Measurements from ENCODE around the gene TBCK.
"Not testable (repeated sequence)": the region's sequence is repeated elsewhere in the genome, so short reads cannot be mapped to it uniquely, and the experiment has no call there.

TBCK gene

GRCh38 chr4:106253364-106254129 is 62.5 kb downstream of the TBCK start:
- TF ChIP-seq PAX5 (IDR thresholded peaks at IDR 0.05; ENCODE audit: insufficient read depth, low read length, severe bottlenecking) (no peak), POU2F2 (IDR thresholded peaks at IDR 0.05; ENCODE audit: low read depth, low read length) (no peak), POLR2AphosphoS5 (IDR thresholded peaks at IDR 0.05; ENCODE audit: low read depth, low read length) (no peak), TAF1 (IDR thresholded peaks at IDR 0.05; ENCODE audit: low read depth, low read length) (no peak), SPI1 (IDR thresholded peaks at IDR 0.05; ENCODE audit: low read depth, low read length) (no peak), POLR2A (IDR thresholded peaks at IDR 0.05; ENCODE audit: low read depth, low read length) (no peak)
- DNase-seq (ENCODE audit: insufficient read length, low spot score) (no peak), FAIRE-seq (no peak)

DNA sequence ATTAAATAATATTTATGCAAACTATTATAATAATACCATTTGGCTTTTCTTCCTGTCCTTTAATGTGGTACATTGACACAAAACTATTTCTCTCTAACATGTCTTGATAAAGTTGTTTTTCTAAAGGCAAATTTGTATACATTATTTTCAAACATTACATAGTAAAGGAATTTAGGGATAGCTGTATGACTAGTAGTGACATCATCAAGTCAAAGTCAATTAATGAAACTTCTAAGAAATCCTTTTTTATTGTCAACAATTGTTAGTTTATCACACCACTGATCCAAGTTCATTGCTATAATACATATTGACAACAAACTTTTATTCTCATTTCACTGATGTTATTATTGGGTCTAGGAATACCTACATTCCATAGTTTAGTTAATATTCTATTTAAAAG is 68.4 kb downstream of the TBCK start:
- TF ChIP-seq TAF1 (IDR thresholded peaks at IDR 0.05; ENCODE audit: low read depth, low read length) (no peak), POU2F2 (IDR thresholded peaks at IDR 0.05; ENCODE audit: low read depth, low read length) (no peak), PAX5 (IDR thresholded peaks at IDR 0.05; ENCODE audit: insufficient read depth, low read length, severe bottlenecking) (no peak), SPI1 (IDR thresholded peaks at IDR 0.05; ENCODE audit: low read depth, low read length) (no peak), POLR2A (IDR thresholded peaks at IDR 0.05; ENCODE audit: low read depth, low read length) (no peak), POLR2AphosphoS5 (IDR thresholded peaks at IDR 0.05; ENCODE audit: low read depth, low read length) (no peak)
- DNase-seq (ENCODE audit: insufficient read length, low spot score) = no peak
- FAIRE-seq = no peak

DNA sequence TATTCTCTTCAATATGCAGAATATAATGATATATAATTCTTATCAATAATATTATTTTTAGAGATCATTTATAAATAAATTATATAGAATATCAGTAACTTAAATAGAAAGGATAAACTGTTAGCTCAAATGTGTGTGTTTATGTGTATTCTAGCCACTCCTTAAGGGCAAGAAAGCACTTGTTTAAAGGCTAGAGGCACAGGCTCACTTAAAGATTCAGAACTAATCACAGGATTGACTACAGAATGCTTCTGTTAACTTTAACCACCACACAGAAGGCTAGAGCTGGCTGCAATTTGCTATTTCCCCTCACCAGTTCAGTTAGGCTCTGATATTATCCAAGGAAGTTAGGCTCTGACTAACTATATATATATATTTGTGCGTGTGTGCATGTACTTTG is 69.6 kb downstream of the TBCK start:
- TF ChIP-seq POLR2AphosphoS5 (IDR thresholded peaks at IDR 0.05; ENCODE audit: low read depth, low read length) (no peak), TAF1 (IDR thresholded peaks at IDR 0.05; ENCODE audit: low read depth, low read length) (no peak), PAX5 (IDR thresholded peaks at IDR 0.05; ENCODE audit: insufficient read depth, low read length, severe bottlenecking) (no peak), POU2F2 (IDR thresholded peaks at IDR 0.05; ENCODE audit: low read depth, low read length) (no peak), SPI1 (IDR thresholded peaks at IDR 0.05; ENCODE audit: low read depth, low read length) (no peak), POLR2A (IDR thresholded peaks at IDR 0.05; ENCODE audit: low read depth, low read length) (no peak)
- DNase-seq (ENCODE audit: insufficient read length, low spot score) (no peak), FAIRE-seq (no peak)

DNA sequence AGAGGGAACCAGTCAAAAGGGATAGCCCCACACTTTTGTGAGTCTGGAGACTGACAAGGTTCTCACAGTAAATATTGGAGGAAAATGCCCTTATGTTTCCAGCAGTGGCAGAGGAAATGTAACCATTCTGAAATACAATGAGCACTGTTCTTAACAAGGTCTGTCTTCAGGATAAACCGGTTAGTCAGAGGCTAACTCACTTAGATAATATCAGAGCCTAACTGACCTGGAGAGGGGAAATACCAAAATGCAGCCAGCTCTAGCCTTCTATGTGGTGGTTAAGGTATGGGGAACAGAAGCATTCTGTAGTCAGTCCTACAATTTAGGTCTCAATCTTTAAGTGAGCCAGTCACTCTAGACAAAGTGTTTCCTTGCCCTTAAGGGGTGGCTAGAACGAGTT is 70.8 kb downstream of the TBCK start:
- DNase-seq (ENCODE audit: insufficient read length, low spot score) (no peak), FAIRE-seq (no peak)
- no peak for TF ChIP-seq SPI1 (IDR thresholded peaks at IDR 0.05; ENCODE audit: low read depth, low read length)
- no peak for TF ChIP-seq POLR2AphosphoS5 (IDR thresholded peaks at IDR 0.05; ENCODE audit: low read depth, low read length)
- no peak for TF ChIP-seq POLR2A (IDR thresholded peaks at IDR 0.05; ENCODE audit: low read depth, low read length)
- TF ChIP-seq PAX5 (IDR thresholded peaks at IDR 0.05; ENCODE audit: insufficient read depth, low read length, severe bottlenecking) = no peak
- no peak for TF ChIP-seq POU2F2 (IDR thresholded peaks at IDR 0.05; ENCODE audit: low read depth, low read length)
- TF ChIP-seq TAF1 (IDR thresholded peaks at IDR 0.05; ENCODE audit: low read depth, low read length) = no peak

- DNase-seq (ENCODE audit: insufficient read length, low spot score) (no peak), FAIRE-seq (no peak)
- no peak for TF ChIP-seq PAX5 (IDR thresholded peaks at IDR 0.05; ENCODE audit: insufficient read depth, low read length, severe bottlenecking)
- TF ChIP-seq POLR2AphosphoS5 (IDR thresholded peaks at IDR 0.05; ENCODE audit: low read depth, low read length) = no peak
- no peak for TF ChIP-seq POU2F2 (IDR thresholded peaks at IDR 0.05; ENCODE audit: low read depth, low read length)
These were observed 75.3 kb downstream of the TBCK start for GRCh38 chr4:106240699-106241098.

GRCh38 chr4:106238820-106239420 is 77.1 kb downstream of the TBCK start:
- TF ChIP-seq TAF1 (IDR thresholded peaks at IDR 0.05; ENCODE audit: low read depth, low read length) = no peak
- TF ChIP-seq POU2F2 (IDR thresholded peaks at IDR 0.05; ENCODE audit: low read depth, low read length) = no peak
- no peak for TF ChIP-seq POLR2AphosphoS5 (IDR thresholded peaks at IDR 0.05; ENCODE audit: low read depth, low read length)
- TF ChIP-seq PAX5 (IDR thresholded peaks at IDR 0.05; ENCODE audit: insufficient read depth, low read length, severe bottlenecking) = no peak
- no peak for TF ChIP-seq POLR2A (IDR thresholded peaks at IDR 0.05; ENCODE audit: low read depth, low read length)
- peak; percentile 1 for DNase-seq (ENCODE audit: insufficient read length, low spot score)
- FAIRE-seq = no peak

GRCh38 chr4:106231931-106232330 is 84.1 kb downstream of the TBCK start:
- FAIRE-seq (no peak), DNase-seq (ENCODE audit: insufficient read length, low spot score) (no peak)
- TF ChIP-seq TAF1 (IDR thresholded peaks at IDR 0.05; ENCODE audit: low read depth, low read length) = no peak
- no peak for TF ChIP-seq PAX5 (IDR thresholded peaks at IDR 0.05; ENCODE audit: insufficient read depth, low read length, severe bottlenecking)
- no peak for TF ChIP-seq POU2F2 (IDR thresholded peaks at IDR 0.05; ENCODE audit: low read depth, low read length)
- TF ChIP-seq POLR2AphosphoS5 (IDR thresholded peaks at IDR 0.05; ENCODE audit: low read depth, low read length) = no peak
- TF ChIP-seq SPI1 (IDR thresholded peaks at IDR 0.05; ENCODE audit: low read depth, low read length) = no peak
- TF ChIP-seq POLR2A (IDR thresholded peaks at IDR 0.05; ENCODE audit: low read depth, low read length) = no peak

DNA sequence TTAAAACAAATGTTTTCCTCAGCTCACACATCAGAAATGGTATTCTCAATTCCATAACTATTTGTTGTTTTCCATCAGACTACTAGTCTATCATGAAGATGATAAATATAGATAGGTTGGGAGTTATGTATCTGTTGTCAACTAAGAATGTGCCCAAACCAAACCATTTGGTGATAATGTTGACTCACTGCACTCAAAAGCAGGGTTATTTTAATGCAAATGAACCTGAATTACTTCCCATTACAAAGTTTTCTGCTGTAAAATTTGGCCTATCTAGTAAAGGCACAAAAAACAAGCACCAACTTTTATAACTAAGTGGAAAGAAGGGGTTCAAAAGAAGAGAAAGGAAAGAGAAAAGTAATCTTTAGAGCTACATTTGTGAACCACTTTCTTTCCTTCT is 93.5 kb downstream of the TBCK start:
- DNase-seq (ENCODE audit: insufficient read length, low spot score) (no peak), FAIRE-seq (peak; percentile 26)
- TF ChIP-seq TAF1 (IDR thresholded peaks at IDR 0.05; ENCODE audit: low read depth, low read length) = no peak
- no peak for TF ChIP-seq POLR2AphosphoS5 (IDR thresholded peaks at IDR 0.05; ENCODE audit: low read depth, low read length)
- TF ChIP-seq PAX5 (IDR thresholded peaks at IDR 0.05; ENCODE audit: insufficient read depth, low read length, severe bottlenecking) = no peak
- TF ChIP-seq POLR2A (IDR thresholded peaks at IDR 0.05; ENCODE audit: low read depth, low read length) = no peak
- no peak for TF ChIP-seq SPI1 (IDR thresholded peaks at IDR 0.05; ENCODE audit: low read depth, low read length)
- no peak for TF ChIP-seq POU2F2 (IDR thresholded peaks at IDR 0.05; ENCODE audit: low read depth, low read length)

GRCh38 chr4:106213291-106213690 is 102.7 kb downstream of the TBCK start:
- not testable (repeated sequence) for FAIRE-seq; DNase-seq (ENCODE audit: insufficient read length, low spot score)

DNA sequence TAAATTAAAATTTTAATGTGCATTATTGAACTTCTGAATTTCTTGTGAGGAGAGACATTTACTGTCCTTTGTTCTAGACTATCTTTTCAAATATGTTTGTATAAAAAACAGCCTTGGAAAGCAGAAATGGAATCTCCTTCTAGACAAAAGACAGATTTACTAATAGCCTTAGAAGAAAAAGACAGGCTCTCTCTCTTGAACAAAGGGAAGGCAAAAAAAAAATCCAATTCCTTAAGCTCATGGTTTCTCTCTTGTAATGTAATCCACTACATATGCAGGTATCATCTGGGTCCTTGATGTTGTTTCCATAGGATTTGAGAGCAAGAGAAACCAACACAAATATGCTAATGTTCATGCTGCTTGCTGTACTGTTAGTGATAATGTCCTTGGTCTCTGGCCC is 106.0 kb downstream of the TBCK start:
- TF ChIP-seq TAF1 (IDR thresholded peaks at IDR 0.05; ENCODE audit: low read depth, low read length) (no peak), POLR2A (IDR thresholded peaks at IDR 0.05; ENCODE audit: low read depth, low read length) (no peak), POLR2AphosphoS5 (IDR thresholded peaks at IDR 0.05; ENCODE audit: low read depth, low read length) (no peak), POU2F2 (IDR thresholded peaks at IDR 0.05; ENCODE audit: low read depth, low read length) (no peak), PAX5 (IDR thresholded peaks at IDR 0.05; ENCODE audit: insufficient read depth, low read length, severe bottlenecking) (no peak), SPI1 (IDR thresholded peaks at IDR 0.05; ENCODE audit: low read depth, low read length) (no peak)
- no peak for FAIRE-seq
- no peak for DNase-seq (ENCODE audit: insufficient read length, low spot score)
